Choroid plexus epithelial cell (primary cell): ENCODE data around the gene KLHL24.
A peak's percentile ranks its signal among the peaks of the same experiment; 100 is the strongest.
"Not testable (repeated sequence)": the region's sequence is repeated elsewhere in the genome, so short reads cannot be mapped to it uniquely, and the experiment has no call there.

Source experiments
- DNase-seq: peaks from one replicate; pipeline ENCODE4 v3.0.0-alpha.2; 2010; ENCODE audit warnings: low read depth
- H3K4me3 ChIP-seq: 2 replicates; pipeline ENCODE4 v1.5.1; 2011; ENCODE audit warnings: low read depth, mild to moderate bottlenecking, control low read depth, low read length, moderate library complexity
- CTCF ChIP-seq: conservative IDR thresholded peaks from 2 replicates; pipeline ENCODE4 v1.5.1; 2011; ENCODE audit warnings: low read depth, mild to moderate bottlenecking, control low read depth, inconsistent platforms, low read length, moderate library complexity

Gene KLHL24

GRCh38 chr3:183597959-183598358, 37.5 kb upstream of the KLHL24 start:
- DNase-seq: no peak
- no peak overlapping the region for H3K4me3 ChIP-seq
- TF ChIP-seq CTCF: no peak

GRCh38 chr3:183611326-183611725, 24.1 kb upstream of the KLHL24 start:
- not testable (repeated sequence) for DNase-seq, H3K4me3 ChIP-seq

- H3K4me3 ChIP-seq: no peak overlapping the region
- peak; percentile 50 for DNase-seq
- no peak for TF ChIP-seq CTCF
Measured at GRCh38 chr3:183613366-183614285, 21.8 kb upstream of the KLHL24 start.

- DNase-seq: no peak
- no peak overlapping the region for H3K4me3 ChIP-seq
- TF ChIP-seq CTCF: no peak
Measured at GRCh38 chr3:183618542-183618941, 16.9 kb upstream of the KLHL24 start.

- DNase-seq: no peak
- no peak overlapping the region for H3K4me3 ChIP-seq
- no peak for TF ChIP-seq CTCF
Measured at GRCh38 chr3:183619010-183619409, 16.4 kb upstream of the KLHL24 start.

GRCh38 chr3:183619624-183620251, 15.7 kb upstream of the KLHL24 start:
- no peak for DNase-seq
- no peak for TF ChIP-seq CTCF
- H3K4me3 ChIP-seq: no peak overlapping the region

- DNase-seq: no peak
- TF ChIP-seq CTCF: no peak
- no peak overlapping the region for H3K4me3 ChIP-seq
Measured at GRCh38 chr3:183620252-183620628, 15.2 kb upstream of the KLHL24 start.

- not testable (repeated sequence) for DNase-seq, H3K4me3 ChIP-seq
Measured at GRCh38 chr3:183622473-183622872, 12.9 kb upstream of the KLHL24 start.
